Esophagus squamous epithelium (tissue), 4 donors: ENCODE data around the gene METTL6.

Source experiments
- POLR2A ChIP-seq, 4 donors: fragments of 450-650 bp; IDR thresholded peaks; one replicate each; pipeline ENCODE4 v1.6.1; 2017; ENCODE audit warnings: antibody characterized with exemption in 4 of 4, mild to moderate bottlenecking in 4 of 4, moderate library complexity in 3 of 4
- TF ChIP-seq, protein P1 (sequence below), 6 experiments: fragments of 450-650 bp in 4 of 6; fragments of 200-600 bp in 2 of 6; sonication (generic) in 2 of 6; IDR thresholded peaks; one replicate each; pipeline ENCODE4 v1.5.1; 2016 to 2019; ENCODE audit warnings: antibody characterized with exemption in 6 of 6, mild to moderate bottlenecking in 4 of 6, moderate library complexity in 4 of 6

- TF ChIP-seq, protein P1, sequence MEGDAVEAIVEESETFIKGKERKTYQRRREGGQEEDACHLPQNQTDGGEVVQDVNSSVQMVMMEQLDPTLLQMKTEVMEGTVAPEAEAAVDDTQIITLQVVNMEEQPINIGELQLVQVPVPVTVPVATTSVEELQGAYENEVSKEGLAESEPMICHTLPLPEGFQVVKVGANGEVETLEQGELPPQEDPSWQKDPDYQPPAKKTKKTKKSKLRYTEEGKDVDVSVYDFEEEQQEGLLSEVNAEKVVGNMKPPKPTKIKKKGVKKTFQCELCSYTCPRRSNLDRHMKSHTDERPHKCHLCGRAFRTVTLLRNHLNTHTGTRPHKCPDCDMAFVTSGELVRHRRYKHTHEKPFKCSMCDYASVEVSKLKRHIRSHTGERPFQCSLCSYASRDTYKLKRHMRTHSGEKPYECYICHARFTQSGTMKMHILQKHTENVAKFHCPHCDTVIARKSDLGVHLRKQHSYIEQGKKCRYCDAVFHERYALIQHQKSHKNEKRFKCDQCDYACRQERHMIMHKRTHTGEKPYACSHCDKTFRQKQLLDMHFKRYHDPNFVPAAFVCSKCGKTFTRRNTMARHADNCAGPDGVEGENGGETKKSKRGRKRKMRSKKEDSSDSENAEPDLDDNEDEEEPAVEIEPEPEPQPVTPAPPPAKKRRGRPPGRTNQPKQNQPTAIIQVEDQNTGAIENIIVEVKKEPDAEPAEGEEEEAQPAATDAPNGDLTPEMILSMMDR (IDR thresholded peaks at IDR 0.05): no peak
- no peak for TF ChIP-seq POLR2A (IDR thresholded peaks at IDR 0.05)
Measured at GRCh38 chr3:15436246-15436645, 8.9 kb upstream of the METTL6 start.
